ENCODE data around the gene UBE2K. TPM values are rescaled to one million over a fixed set of nuclear protein-coding genes. Genes with fewer than 3 reads are reported as not detected.
A peak's percentile ranks its signal among the peaks of the same experiment; 100 is the strongest.
"Not testable (repeated sequence)": the region's sequence is repeated elsewhere in the genome, so short reads cannot be mapped to it uniquely, and the experiment has no call there.

The UBE2K gene
- total and polyA plus RNA-seq, 9 donors: 14.5 to 63.8 (median 52.2) TPM

- no peak overlapping the region for H3K4me3 ChIP-seq
- no peak for TF ChIP-seq POLR2A (IDR thresholded peaks at IDR 0.05)
- TF ChIP-seq, protein P1, sequence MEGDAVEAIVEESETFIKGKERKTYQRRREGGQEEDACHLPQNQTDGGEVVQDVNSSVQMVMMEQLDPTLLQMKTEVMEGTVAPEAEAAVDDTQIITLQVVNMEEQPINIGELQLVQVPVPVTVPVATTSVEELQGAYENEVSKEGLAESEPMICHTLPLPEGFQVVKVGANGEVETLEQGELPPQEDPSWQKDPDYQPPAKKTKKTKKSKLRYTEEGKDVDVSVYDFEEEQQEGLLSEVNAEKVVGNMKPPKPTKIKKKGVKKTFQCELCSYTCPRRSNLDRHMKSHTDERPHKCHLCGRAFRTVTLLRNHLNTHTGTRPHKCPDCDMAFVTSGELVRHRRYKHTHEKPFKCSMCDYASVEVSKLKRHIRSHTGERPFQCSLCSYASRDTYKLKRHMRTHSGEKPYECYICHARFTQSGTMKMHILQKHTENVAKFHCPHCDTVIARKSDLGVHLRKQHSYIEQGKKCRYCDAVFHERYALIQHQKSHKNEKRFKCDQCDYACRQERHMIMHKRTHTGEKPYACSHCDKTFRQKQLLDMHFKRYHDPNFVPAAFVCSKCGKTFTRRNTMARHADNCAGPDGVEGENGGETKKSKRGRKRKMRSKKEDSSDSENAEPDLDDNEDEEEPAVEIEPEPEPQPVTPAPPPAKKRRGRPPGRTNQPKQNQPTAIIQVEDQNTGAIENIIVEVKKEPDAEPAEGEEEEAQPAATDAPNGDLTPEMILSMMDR (IDR thresholded peaks at IDR 0.05): no peak
- no peak for TF ChIP-seq EP300 (IDR thresholded peaks at IDR 0.05)
- no peaks in the 10 kb centered on the region for H3K27me3 ChIP-seq
- H3K4me1 ChIP-seq (ENCODE audit: insufficient read depth): no peaks in the 10 kb centered on the region
- DNase-seq: no peak
- peak overlapping the region in 1 of 2 donors; percentile 23 for H3K27ac ChIP-seq
- intact Hi-C loops (cut with DNase I): no loop called here
- no peaks in the 10 kb centered on the region for H3K9me3 ChIP-seq
- no peaks in the 10 kb centered on the region for H3K36me3 ChIP-seq
These were observed 42.7 kb upstream of the UBE2K start for GRCh38 chr4:39655211-39655610.

DNA sequence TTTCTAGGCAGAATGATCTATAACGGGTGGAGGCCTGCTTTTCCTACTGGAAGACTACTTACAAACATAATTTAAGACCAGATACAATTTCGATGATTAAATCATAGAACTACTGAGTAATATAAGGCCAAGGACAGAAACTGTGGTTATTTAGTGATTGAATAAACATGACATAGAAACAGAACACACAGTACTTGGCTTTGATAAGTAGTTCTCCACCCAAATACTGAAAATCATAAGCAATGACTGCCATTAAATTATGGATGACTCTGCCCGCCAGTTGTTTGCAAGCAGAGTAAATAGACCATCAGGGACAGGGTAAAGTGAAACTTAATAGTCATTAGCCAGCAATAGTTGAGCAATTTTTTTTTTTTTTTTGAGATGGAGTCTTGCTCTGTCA, 42.1 kb upstream of the UBE2K start:
- Histone ChIP-seq H3K27me3 (no peaks in the 10 kb centered on the region), H3K27ac (peak overlapping the region in 1 of 2 donors; percentile 23), H3K4me1 (ENCODE audit: insufficient read depth) (no peaks in the 10 kb centered on the region), H3K9me3 (no peaks in the 10 kb centered on the region), H3K4me3 (no peak overlapping the region), H3K36me3 (no peaks in the 10 kb centered on the region)
- no peak for TF ChIP-seq EP300 (IDR thresholded peaks at IDR 0.05)
- TF ChIP-seq, protein P1 (IDR thresholded peaks at IDR 0.05): no peak
- TF ChIP-seq POLR2A (IDR thresholded peaks at IDR 0.05): no peak
- intact Hi-C loops (cut with DNase I): no loop called here
- WGBS, 3 donors: 29 to 49% (median 30%) methylated on average over 3 of the region's 3 CpGs
- DNase-seq: peak in 1 of 5 donors; percentile 70

- WGBS, 3 donors: 92 to 94% (median 93%) methylated on average over 5 of the region's 5 CpGs
- H3K36me3 ChIP-seq; H3K27ac ChIP-seq; intact Hi-C loops (cut with DNase I); H3K27me3 ChIP-seq; H3K9me3 ChIP-seq; DNase-seq; H3K4me3 ChIP-seq; H3K4me1 ChIP-seq (ENCODE audit: insufficient read depth): not testable (repeated sequence)
These were observed 41.3 kb upstream of the UBE2K start for GRCh38 chr4:39656638-39657037.

DNA sequence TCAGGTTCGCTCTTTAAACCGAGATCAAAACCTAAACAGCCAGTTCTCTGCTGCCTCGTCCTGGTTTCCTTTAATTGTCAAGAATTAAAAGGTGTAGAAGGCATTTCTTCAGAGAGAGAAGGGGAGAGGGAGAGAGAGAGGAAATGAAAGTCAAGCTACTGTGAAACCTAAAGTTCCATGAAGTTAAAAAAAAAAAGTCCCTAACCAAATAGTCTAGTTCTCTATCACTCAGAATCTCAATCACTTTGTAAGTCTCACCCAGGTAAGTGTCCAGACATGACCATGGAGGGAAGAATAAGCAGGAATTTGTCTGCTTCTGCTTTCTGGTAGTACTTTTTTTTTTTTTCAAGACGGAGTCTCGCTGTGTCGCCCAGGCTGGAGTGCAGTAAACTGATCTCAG, 40.5 kb upstream of the UBE2K start:
- H3K4me3 ChIP-seq: no peak overlapping the region
- TF ChIP-seq POLR2A (IDR thresholded peaks at IDR 0.05) (no peak), EP300 (IDR thresholded peaks at IDR 0.05) (no peak)
- TF ChIP-seq, protein P1 (IDR thresholded peaks at IDR 0.05): no peak
- intact Hi-C loops (cut with DNase I): no loop called here
- no peaks in the 10 kb centered on the region for H3K36me3 ChIP-seq
- no peaks in the 10 kb centered on the region for H3K27me3 ChIP-seq
- no peaks in the 10 kb centered on the region for H3K4me1 ChIP-seq (ENCODE audit: insufficient read depth)
- no peak for DNase-seq
- H3K9me3 ChIP-seq: no peaks in the 10 kb centered on the region
- 89% methylated on average over 6 of the region's 6 CpGs for WGBS, 3 donors
- H3K27ac ChIP-seq: no peak overlapping the region

- Histone ChIP-seq H3K4me3 (no peak overlapping the region), H3K27ac (no peak overlapping the region), H3K4me1 (ENCODE audit: insufficient read depth) (no peaks in the 10 kb centered on the region), H3K27me3 (no peaks in the 10 kb centered on the region), H3K9me3 (no peaks in the 10 kb centered on the region), H3K36me3 (no peaks in the 10 kb centered on the region)
- WGBS, 3 donors: 45 to 53% (median 46%) methylated on average over 3 of the region's 3 CpGs
- intact Hi-C loops (cut with DNase I): no loop called here
- DNase-seq: no peak
- TF ChIP-seq, protein P1 (IDR thresholded peaks at IDR 0.05): no peak
- TF ChIP-seq EP300 (IDR thresholded peaks at IDR 0.05) (no peak), POLR2A (IDR thresholded peaks at IDR 0.05) (no peak)
These were observed 39.2 kb upstream of the UBE2K start for GRCh38 chr4:39658756-39659155.
